Adrenal gland (tissue), 5 donors: ENCODE data around the gene CORO6.

Experiments used
- POLR2A ChIP-seq, 2 donors: fragments of 450-650 bp; IDR thresholded peaks; one replicate each; pipeline ENCODE4 v1.6.1; 2017; ENCODE audit warnings: antibody characterized with exemption in 2 of 2, mild to moderate bottlenecking in 2 of 2, moderate library complexity in 1 of 2
- TF ChIP-seq, protein P1 (sequence below), 6 experiments: fragments of 450-650 bp in 4 of 6; fragments of 200-600 bp in 2 of 6; sonication (generic) in 1 of 6; IDR thresholded peaks; 1 replicate in 5 of 6; 2 replicates in 1 of 6; pipeline versions ENCODE4 v1.5.1 to v1.8.0; 2016 to 2021; ENCODE audit warnings: antibody characterized with exemption in 6 of 6, mild to moderate bottlenecking in 2 of 6, moderate library complexity in 1 of 6
- donor health status: DM: no; HTN: no; CAD: no.

DNA sequence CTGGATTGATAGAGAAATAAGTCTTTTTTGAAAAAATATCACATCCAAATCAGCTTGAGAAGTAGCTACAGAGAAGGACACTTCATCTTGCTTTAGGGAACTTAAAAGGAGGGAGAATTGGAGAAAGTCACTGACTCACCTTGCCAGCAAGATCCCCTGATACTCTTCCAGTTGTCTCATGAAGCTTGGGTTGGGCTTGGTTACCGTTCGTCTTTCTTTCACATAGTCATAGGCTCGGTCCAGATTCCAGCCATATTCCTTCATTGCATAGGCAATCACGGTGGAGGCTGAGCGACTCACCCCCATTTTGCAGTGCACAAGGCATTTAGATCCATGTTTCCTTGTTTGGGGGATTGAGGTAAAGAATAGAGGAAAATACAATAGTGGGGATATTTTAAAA is 25.3 kb upstream of the CORO6 start:
- no peak for TF ChIP-seq POLR2A (IDR thresholded peaks at IDR 0.05)
- TF ChIP-seq, protein P1, sequence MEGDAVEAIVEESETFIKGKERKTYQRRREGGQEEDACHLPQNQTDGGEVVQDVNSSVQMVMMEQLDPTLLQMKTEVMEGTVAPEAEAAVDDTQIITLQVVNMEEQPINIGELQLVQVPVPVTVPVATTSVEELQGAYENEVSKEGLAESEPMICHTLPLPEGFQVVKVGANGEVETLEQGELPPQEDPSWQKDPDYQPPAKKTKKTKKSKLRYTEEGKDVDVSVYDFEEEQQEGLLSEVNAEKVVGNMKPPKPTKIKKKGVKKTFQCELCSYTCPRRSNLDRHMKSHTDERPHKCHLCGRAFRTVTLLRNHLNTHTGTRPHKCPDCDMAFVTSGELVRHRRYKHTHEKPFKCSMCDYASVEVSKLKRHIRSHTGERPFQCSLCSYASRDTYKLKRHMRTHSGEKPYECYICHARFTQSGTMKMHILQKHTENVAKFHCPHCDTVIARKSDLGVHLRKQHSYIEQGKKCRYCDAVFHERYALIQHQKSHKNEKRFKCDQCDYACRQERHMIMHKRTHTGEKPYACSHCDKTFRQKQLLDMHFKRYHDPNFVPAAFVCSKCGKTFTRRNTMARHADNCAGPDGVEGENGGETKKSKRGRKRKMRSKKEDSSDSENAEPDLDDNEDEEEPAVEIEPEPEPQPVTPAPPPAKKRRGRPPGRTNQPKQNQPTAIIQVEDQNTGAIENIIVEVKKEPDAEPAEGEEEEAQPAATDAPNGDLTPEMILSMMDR (IDR thresholded peaks at IDR 0.05): no peak
